ENCODE measurements around the gene CDCA3. TPM values are rescaled to one million over a fixed set of nuclear protein-coding genes. Genes with fewer than 3 reads are reported as not detected.

Gene CDCA3
- total RNA-seq, 4 donors from 2014 or later = 4.8 to 8.9 (median 5.9) TPM

DNA sequence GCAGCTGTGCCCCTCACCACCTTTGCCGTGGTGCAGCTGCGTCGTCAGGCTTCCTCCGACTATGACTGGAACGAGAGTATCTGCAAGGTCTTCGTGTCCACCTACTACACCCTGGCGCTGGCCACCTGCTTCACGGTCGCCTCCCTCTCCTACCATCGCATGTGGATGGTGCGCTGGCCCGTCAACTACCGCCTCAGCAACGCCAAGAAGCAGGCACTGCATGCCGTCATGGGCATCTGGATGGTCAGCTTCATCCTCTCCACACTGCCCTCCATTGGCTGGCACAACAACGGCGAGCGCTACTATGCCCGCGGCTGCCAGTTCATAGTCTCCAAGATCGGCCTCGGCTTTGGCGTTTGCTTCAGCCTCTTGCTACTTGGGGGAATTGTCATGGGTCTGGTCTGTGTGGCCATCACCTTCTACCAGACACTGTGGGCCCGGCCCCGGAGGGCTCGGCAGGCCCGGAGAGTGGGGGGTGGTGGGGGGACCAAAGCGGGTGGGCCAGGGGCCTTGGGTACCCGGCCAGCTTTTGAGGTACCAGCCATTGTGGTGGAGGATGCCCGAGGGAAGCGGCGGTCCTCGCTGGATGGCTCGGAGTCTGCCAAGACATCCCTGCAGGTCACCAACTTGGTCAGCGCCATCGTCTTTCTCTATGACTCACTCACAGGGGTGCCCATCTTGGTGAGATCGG is 26.9 kb downstream of the CDCA3 start:
- Histone ChIP-seq H3K4me3 (no peak overlapping the region), H3K36me3 (no peaks in the 10 kb centered on the region), H3K4me1 (peaks cover 47% of the 10 kb centered on the region), H3K27ac (no peak overlapping the region), H3K27me3 (peaks cover 42% of the 10 kb centered on the region), H3K9me3 (no peaks in the 10 kb centered on the region)
- no peak for TF ChIP-seq POLR2A (IDR thresholded peaks at IDR 0.05)
- TF ChIP-seq, protein P1, sequence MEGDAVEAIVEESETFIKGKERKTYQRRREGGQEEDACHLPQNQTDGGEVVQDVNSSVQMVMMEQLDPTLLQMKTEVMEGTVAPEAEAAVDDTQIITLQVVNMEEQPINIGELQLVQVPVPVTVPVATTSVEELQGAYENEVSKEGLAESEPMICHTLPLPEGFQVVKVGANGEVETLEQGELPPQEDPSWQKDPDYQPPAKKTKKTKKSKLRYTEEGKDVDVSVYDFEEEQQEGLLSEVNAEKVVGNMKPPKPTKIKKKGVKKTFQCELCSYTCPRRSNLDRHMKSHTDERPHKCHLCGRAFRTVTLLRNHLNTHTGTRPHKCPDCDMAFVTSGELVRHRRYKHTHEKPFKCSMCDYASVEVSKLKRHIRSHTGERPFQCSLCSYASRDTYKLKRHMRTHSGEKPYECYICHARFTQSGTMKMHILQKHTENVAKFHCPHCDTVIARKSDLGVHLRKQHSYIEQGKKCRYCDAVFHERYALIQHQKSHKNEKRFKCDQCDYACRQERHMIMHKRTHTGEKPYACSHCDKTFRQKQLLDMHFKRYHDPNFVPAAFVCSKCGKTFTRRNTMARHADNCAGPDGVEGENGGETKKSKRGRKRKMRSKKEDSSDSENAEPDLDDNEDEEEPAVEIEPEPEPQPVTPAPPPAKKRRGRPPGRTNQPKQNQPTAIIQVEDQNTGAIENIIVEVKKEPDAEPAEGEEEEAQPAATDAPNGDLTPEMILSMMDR (IDR thresholded peaks at IDR 0.05) = no peak
- no peak for TF ChIP-seq EP300 (IDR thresholded peaks at IDR 0.05)
- no peak for TF ChIP-seq POLR2AphosphoS5 (IDR thresholded peaks at IDR 0.05)
- WGBS = 85% methylated on average over 28 of the region's 37 CpGs
- no peak for DNase-seq (ENCODE audit: low spot score in 2 of 2)

DNA sequence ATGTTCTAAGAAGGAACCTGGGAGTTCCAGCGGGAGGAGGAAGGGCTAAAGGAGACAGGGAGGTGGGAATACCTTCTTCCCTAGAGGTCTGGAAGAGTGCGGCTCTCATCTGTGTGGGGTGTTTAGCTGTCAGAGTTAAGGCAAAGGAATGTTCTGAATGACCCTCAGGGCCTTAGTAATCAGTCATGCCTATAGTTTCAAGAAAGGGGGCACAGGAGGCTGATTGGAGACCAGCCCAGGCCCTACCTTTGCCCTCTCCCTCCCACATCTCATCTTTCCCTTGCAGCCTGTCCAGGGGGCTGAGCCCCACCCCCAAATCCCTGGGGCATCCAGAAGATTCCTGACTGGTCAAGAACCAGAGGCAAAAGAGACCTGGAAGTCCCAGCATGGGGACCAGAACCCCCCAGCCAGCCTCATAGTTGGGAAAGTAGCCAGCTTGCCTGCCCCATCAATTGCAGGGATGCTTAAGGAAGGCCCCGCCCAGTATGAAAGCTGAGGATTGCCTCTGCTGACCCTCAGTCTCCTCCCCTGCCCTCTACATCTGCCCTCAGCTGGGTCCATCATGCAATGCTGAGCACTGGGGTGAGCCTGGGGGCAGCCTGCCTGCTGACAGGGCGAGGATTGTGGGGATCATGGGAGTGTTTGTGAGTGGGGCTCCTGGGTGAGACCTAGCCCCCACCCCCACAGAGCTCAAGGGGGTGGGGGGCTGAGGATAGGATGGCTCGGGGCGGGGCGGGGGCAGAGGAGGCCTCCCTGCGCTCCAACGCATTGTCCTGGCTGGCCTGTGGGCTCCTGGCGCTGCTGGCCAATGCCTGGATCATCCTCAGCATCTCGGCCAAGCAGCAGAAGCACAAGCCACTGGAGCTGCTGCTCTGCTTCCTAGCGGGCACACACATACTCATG is 27.7 kb downstream of the CDCA3 start:
- DNase-seq (ENCODE audit: low spot score in 2 of 2) = no peak
- TF ChIP-seq POLR2A (IDR thresholded peaks at IDR 0.05) = no peak
- no peak for TF ChIP-seq POLR2AphosphoS5 (IDR thresholded peaks at IDR 0.05)
- TF ChIP-seq, protein P1 (IDR thresholded peaks at IDR 0.05) = no peak
- TF ChIP-seq EP300 (IDR thresholded peaks at IDR 0.05) = no peak
- 66% methylated on average over 6 of the region's 12 CpGs for WGBS

DNA sequence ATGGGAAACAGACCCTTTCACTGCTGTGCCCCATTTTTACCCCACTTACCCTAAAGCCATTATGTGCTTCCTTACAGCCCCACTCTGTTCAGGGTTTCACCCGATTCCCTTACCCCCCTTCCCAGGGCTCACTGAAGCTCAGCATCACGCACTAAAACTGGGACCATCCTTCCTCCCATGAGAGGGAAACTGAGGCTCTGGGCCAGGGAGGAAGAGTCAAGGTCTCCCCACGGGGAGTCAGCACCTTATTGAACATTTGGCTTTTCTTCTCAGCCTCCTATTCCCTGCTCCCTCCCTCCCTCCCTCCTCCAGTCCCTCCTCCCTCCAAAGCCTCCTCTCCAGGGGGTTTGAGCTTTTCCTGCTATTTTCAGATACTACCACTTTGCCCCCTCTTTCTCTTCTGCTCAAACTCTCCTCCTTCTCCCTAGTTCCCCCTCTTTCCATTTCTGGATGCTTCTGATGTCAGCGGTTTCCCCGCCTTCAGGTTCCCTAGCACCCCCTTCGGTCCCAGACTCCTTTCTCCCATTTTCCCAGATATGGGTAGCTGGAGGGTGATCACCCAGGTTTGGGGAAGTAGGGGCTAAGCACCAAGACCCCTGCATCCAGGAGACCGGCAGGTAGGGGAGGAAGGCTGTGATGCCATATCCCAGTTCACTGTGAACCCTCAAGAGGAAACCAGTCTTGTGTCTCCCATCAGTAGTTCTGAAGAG is 28.5 kb downstream of the CDCA3 start:
- Histone ChIP-seq H3K9me3 (no peaks in the 10 kb centered on the region), H3K36me3 (no peaks in the 10 kb centered on the region), H3K4me3 (no peak overlapping the region), H3K27me3 (peaks cover 42% of the 10 kb centered on the region), H3K4me1 (peaks cover 33% of the 10 kb centered on the region), H3K27ac (no peak overlapping the region)
- TF ChIP-seq EP300 (IDR thresholded peaks at IDR 0.05) (no peak), POLR2A (IDR thresholded peaks at IDR 0.05) (no peak), POLR2AphosphoS5 (IDR thresholded peaks at IDR 0.05) (no peak)
- TF ChIP-seq, protein P1 (IDR thresholded peaks at IDR 0.05) = no peak
- DNase-seq (ENCODE audit: low spot score in 2 of 2) = no peak
- WGBS = 58% methylated on average over 7 of the region's 7 CpGs

More for the DNA sequence above, 27.7 kb downstream of the CDCA3 start:
- Histone ChIP-seq H3K4me1 (peaks cover 41% of the 10 kb centered on the region), H3K27ac (no peak overlapping the region), H3K27me3 (peaks cover 42% of the 10 kb centered on the region), H3K36me3 (no peaks in the 10 kb centered on the region), H3K4me3 (no peak overlapping the region), H3K9me3 (no peaks in the 10 kb centered on the region)

DNA sequence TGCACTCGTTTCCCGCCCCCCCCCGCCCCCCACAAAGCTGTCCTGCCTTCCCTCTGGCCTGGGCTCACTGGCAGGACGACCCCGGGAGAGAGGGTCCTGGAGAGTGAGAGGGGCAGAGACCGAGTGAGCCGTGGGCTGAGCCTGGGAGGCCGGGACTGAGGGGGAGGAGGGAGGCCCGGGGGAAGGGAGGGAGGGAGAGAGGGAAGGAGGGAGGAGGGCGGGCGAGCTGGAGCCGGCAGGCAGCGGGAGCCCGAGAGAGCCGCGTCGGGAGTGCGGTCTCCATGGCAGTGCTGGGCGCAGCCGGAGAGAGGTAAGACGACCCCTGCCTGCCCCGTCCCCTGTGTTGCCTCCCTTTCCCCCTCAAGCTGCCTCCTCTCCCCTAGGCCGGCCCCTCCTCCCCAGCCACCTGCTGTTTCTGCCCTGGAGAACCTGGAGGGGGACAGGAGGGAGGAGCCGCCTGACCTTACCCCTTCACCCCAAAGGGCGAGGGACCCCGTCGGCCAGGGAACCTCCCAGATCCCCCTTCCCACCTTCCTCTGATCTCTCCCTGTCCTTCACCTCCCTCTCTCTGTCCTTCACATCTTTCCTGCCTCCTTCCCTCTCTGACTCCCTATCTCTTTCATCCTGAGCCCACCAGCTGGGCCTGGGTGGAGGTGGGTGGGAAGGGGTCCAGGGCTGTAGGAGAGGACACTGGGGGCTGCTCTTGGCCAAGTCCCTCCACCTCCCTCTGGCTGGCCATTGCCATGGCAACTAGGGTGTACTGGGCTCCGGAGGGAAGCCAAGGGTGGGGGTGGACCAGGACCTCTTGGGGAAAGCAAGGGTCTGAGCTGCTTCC is 29.3 kb downstream of the CDCA3 start, which contains the start of gene GPR162:
GPR162 (plus strand) TSS at position 231 of the 835 bp plus-strand sequence. CDS start 2,078 bp downstream, outside the sequence.
- WGBS = 3% methylated on average over 17 of the region's 28 CpGs
- Histone ChIP-seq H3K36me3 (no peaks in the 10 kb centered on the region), H3K9me3 (no peaks in the 10 kb centered on the region), H3K27me3 (peaks cover 42% of the 10 kb centered on the region), H3K4me1 (peaks cover 25% of the 10 kb centered on the region), H3K4me3 (peak within 1 kb of the TSS; percentile 48), H3K27ac (no peak within 1 kb of the TSS)
- peak in 1 of 2 donors; percentile 74 for DNase-seq (ENCODE audit: low spot score in 2 of 2)
- TF ChIP-seq, protein P1 (IDR thresholded peaks at IDR 0.05) = no peak
- TF ChIP-seq POLR2AphosphoS5 (IDR thresholded peaks at IDR 0.05) (no peak), POLR2A (IDR thresholded peaks at IDR 0.05) (no peak), EP300 (IDR thresholded peaks at IDR 0.05) (no peak)

Data from suprapubic skin (tissue), 4 donors.